Kidney (tissue), 14 donors: ENCODE data around the gene REL. TPM values are rescaled to one million over a fixed set of nuclear protein-coding genes. Genes with fewer than 3 reads are reported as not detected.

Experiments used
- DNase-seq, 5 donors: peaks; one replicate each; pipeline ENCODE4 v3.0.0-alpha.2; 2013 to 2020
- FAIRE-seq: peaks from 2 replicates; lab custom pipeline; 2012; peaks lifted over from hg19 to GRCh38; lab: Jason Lieb, UNC
- H3K27ac ChIP-seq, 2 donors: one replicate each; pipeline ENCODE4 v1.7.0; 2013; ENCODE audit warnings: low read depth in 2 of 2, low read length in 2 of 2, inconsistent platforms in 1 of 2
- H3K27me3 ChIP-seq: one replicate; pipeline ENCODE4 v1.7.1; 2013; ENCODE audit warnings: low read length, inconsistent platforms; ENCODE audit not compliant: control insufficient read depth, insufficient read depth
- H3K36me3 ChIP-seq, 3 donors: one replicate each; pipeline versions ENCODE4 v1.7.0 to v1.7.1; 2013; ENCODE audit warnings: low read length in 3 of 3, control low read depth in 1 of 3, inconsistent platforms in 1 of 3; ENCODE audit not compliant: insufficient read depth in 3 of 3, control insufficient read depth in 2 of 3
- H3K4me1 ChIP-seq, 3 donors: one replicate each; pipeline versions ENCODE4 v1.7.0 to v1.7.1; 2013; ENCODE audit warnings: low read length in 3 of 3, inconsistent platforms in 1 of 3, low read depth in 1 of 3; ENCODE audit not compliant: control insufficient read depth in 2 of 3, insufficient read depth in 2 of 3
- H3K4me3 ChIP-seq, 3 donors: one replicate each; pipeline versions ENCODE4 v1.7.0 to v1.8.1; 2013; ENCODE audit warnings: low read length in 3 of 3, control low read depth in 1 of 3, inconsistent platforms in 1 of 3
- H3K9ac ChIP-seq, 3 donors: one replicate each; pipeline versions ENCODE4 v1.7.0 to v1.7.1; 2013; ENCODE audit warnings: low read length in 3 of 3, control low read depth in 1 of 3, inconsistent platforms in 1 of 3
- H3K9me3 ChIP-seq, 3 donors: one replicate each; pipeline versions ENCODE4 v1.7.0 to v1.7.1; 2013; ENCODE audit warnings: low read length in 3 of 3, control low read depth in 1 of 3, inconsistent platforms in 1 of 3; ENCODE audit not compliant: control insufficient read depth in 2 of 3, insufficient read depth in 1 of 3
- CTCF ChIP-seq: IDR thresholded peaks from 3 replicates; pipeline ENCODE4 v1.5.1; 2012; ENCODE audit warnings: mild to moderate bottlenecking, moderate library complexity, borderline replicate concordance; ENCODE audit not compliant: insufficient read depth; ENCODE audit errors: extremely low read depth
- intact Hi-C: fragments of 100-400 bp; cut with DNase I; formaldehyde crosslinking; loops from one replicate; pipeline ENCODE4 v1.11.1; 2022
- polyA plus RNA-seq: library from polyadenylated mRNA; stranded (reverse); fragments of 350-450 nt; fragmentation: Illumina TruSeq; extraction: RNeasy Lipid Tissue Mini Kit (QIAGEN cat#74804); gene quantifications from one replicate; pipeline ENCODE4 v1.2.3, GENCODE V29; 2014; ENCODE audit warnings: low read depth, low replicate concordance; ENCODE audit not compliant: insufficient read depth
- total RNA-seq: library from RNA; stranded (reverse); fragmentation: NEBNext Ultra II Directional; extraction: Animal tissue kit (Norgen Biotek cat#: 25700); gene quantifications from one replicate; pipeline ENCODE4 v1.2.1, GENCODE V29; 2021
- donor health status: control.
- donor health status: control.
- donor health status: control.
- donor health status: control.
- donor health status: control.
- donor health status: DM: yes; HTN: yes; CAD: no.
- donor health status: Normal renal cell carcinoma (clear cell type).

The REL gene
- total and polyA plus RNA-seq, 2 donors from 2014 or later = 0.43 to 21.8 TPM

- Histone ChIP-seq H3K4me3 (no peak overlapping the region), H3K27me3 (no peaks in the 10 kb centered on the region), H3K27ac (no peak overlapping the region), H3K36me3 (no peaks in the 10 kb centered on the region), H3K9ac (no peak overlapping the region), H3K4me1 (no peaks in the 10 kb centered on the region), H3K9me3 (no peaks in the 10 kb centered on the region)
- no peak for FAIRE-seq
- TF ChIP-seq CTCF = no peak
- no peak for DNase-seq
- intact Hi-C loops = no loop called here
These were observed 42.1 kb upstream of the REL start for GRCh38 chr2:60839126-60839813.

- Histone ChIP-seq H3K9ac (no peak overlapping the region), H3K27ac (no peak overlapping the region), H3K4me3 (no peak overlapping the region), H3K4me1 (no peaks in the 10 kb centered on the region), H3K27me3 (no peaks in the 10 kb centered on the region), H3K9me3 (no peaks in the 10 kb centered on the region), H3K36me3 (no peaks in the 10 kb centered on the region)
- TF ChIP-seq CTCF = no peak
- no peak for FAIRE-seq
- intact Hi-C loops = no loop called here
- no peak for DNase-seq
These were observed 40.5 kb upstream of the REL start for GRCh38 chr2:60840880-60841279.

- no peak for FAIRE-seq
- H3K9me3 ChIP-seq = no peaks in the 10 kb centered on the region
These were observed 38.4 kb upstream of the REL start for GRCh38 chr2:60843006-60843405.

More at GRCh38 chr2:60843006-60843405, 38.4 kb upstream of the REL start:
- H3K27me3 ChIP-seq = no peaks in the 10 kb centered on the region
- H3K36me3 ChIP-seq = no peaks in the 10 kb centered on the region
- no peak for DNase-seq
- TF ChIP-seq CTCF = no peak
- no peak overlapping the region for H3K27ac ChIP-seq
- no peak overlapping the region for H3K4me3 ChIP-seq
- intact Hi-C loops = no loop called here
- H3K4me1 ChIP-seq = no peaks in the 10 kb centered on the region
- H3K9ac ChIP-seq = no peak overlapping the region
